ENCODE data around the gene BAK1. TPM values are rescaled to one million over a fixed set of nuclear protein-coding genes. Genes with fewer than 3 reads are reported as not detected.

Gene BAK1
- total and polyA plus RNA-seq, 2 of the 13 experiments (the other 11 are each of a cell fraction or from before 2014, with no cell fraction given): 15.0 to 23.8 TPM

DNA sequence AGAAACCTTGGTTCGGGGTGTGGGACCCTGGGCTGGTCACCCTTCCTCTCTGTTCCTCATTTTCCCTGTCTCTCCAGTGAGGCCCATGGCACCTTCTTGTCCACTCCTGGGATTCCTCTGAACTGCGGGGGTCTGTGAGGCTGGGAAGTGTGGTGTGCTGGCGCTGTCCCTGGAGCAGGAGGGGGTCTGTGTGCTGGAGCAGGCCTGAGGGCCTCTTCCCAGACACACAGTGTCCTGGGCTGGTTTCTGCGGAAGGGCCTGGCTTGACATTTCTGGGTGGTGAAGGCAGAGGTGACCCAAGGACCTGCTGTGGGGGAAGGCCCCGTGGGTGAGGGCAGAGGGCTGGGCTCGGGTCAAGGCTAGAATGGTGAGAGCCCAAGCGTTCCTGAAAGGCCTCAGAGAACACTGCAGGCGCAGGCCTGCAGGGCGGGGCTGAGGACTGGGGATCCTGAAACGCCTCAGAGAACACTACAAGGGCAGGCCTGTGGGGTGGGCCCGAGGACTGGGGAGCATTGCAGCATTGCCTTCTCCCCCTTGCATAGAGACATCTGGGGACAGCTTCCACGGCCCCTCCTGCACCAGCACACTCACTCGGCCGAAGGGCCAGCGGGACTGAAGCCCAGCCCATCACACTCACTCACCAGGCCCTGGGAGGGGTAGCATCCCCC is 10.6 kb upstream of the BAK1 start (continued):
- TF ChIP-seq, protein P1, sequence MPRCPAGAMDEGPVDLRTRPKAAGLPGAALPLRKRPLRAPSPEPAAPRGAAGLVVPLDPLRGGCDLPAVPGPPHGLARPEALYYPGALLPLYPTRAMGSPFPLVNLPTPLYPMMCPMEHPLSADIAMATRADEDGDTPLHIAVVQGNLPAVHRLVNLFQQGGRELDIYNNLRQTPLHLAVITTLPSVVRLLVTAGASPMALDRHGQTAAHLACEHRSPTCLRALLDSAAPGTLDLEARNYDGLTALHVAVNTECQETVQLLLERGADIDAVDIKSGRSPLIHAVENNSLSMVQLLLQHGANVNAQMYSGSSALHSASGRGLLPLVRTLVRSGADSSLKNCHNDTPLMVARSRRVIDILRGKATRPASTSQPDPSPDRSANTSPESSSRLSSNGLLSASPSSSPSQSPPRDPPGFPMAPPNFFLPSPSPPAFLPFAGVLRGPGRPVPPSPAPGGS (CRISPR knock-in tag; IDR thresholded peaks at IDR 0.05): peak; percentile 50; the same call in 1 of the 2 replicates
- TF ChIP-seq DMAP1 (CRISPR knock-in tag; IDR thresholded peaks at IDR 0.05) (0 out of 2 replicates have a peak, but pooled peaks have one; percentile 56), SMC3 (IDR thresholded peaks at IDR 0.05; ENCODE audit: low read length) (no peak), ZKSCAN1 (IDR thresholded peaks at IDR 0.05; ENCODE audit: low read length) (no peak), ZBTB21 (CRISPR knock-in tag; IDR thresholded peaks at IDR 0.05) (no peak), ELF1 (CRISPR knock-in tag; IDR thresholded peaks at IDR 0.05) (no peak), ZNF274 (CRISPR knock-in tag; IDR thresholded peaks at IDR 0.05) (0 out of 2 replicates have a peak, but pooled peaks have one; percentile 2), SETDB1 (CRISPR knock-in tag; IDR thresholded peaks at IDR 0.05; ENCODE audit: borderline replicate concordance) (no peak), GATAD2A (CRISPR knock-in tag; IDR thresholded peaks at IDR 0.05) (0 out of 2 replicates have a peak, but pooled peaks have one; percentile 8), MBD4 (IDR thresholded peaks at IDR 0.05; ENCODE audit: borderline replicate concordance, low read length) (no peak), ZNF12 (CRISPR knock-in tag; IDR thresholded peaks at IDR 0.05) (peak; percentile 58; the same call in 1 of the 2 replicates), FOXA1 (IDR thresholded peaks at IDR 0.05) (no peak), FOXA1 (CRISPR knock-in tag; IDR thresholded peaks at IDR 0.05) (0 out of 2 replicates have a peak, but pooled peaks have one; percentile 13), ASH2L (IDR thresholded peaks at IDR 0.05; ENCODE audit: insufficient read length, low read depth, low read length) (peak; percentile 59), ZNF598 (CRISPR knock-in tag; IDR thresholded peaks at IDR 0.05; ENCODE audit: borderline replicate concordance) (0 out of 2 replicates have a peak, but pooled peaks have one; percentile 21), FOSL1 (CRISPR knock-in tag; IDR thresholded peaks at IDR 0.05; ENCODE audit: borderline replicate concordance) (no peak), POLR2AphosphoS5 (IDR thresholded peaks at IDR 0.05; ENCODE audit: low read depth, low read length) (no peak), ZNF572 (CRISPR knock-in tag; IDR thresholded peaks at IDR 0.05) (peak; percentile 78; the same call in 1 of the 2 replicates), HNRNPL (IDR thresholded peaks at IDR 0.05; ENCODE audit: low read depth, low read length) (peak; percentile 74; the same call in 1 of the 2 replicates)
- TF ChIP-seq, protein P2, sequence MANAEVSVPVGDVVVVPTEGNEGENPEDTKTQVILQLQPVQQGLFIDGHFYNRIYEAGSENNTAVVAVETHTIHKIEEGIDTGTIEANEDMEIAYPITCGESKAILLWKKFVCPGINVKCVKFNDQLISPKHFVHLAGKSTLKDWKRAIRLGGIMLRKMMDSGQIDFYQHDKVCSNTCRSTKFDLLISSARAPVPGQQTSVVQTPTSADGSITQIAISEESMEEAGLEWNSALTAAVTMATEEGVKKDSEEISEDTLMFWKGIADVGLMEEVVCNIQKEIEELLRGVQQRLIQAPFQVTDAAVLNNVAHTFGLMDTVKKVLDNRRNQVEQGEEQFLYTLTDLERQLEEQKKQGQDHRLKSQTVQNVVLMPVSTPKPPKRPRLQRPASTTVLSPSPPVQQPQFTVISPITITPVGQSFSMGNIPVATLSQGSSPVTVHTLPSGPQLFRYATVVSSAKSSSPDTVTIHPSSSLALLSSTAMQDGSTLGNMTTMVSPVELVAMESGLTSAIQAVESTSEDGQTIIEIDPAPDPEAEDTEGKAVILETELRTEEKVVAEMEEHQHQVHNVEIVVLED (CRISPR knock-in tag; IDR thresholded peaks at IDR 0.05; ENCODE audit: borderline replicate concordance): 0 out of 2 replicates have a peak, but pooled peaks have one; percentile 6
- TF ChIP-seq, protein P3, sequence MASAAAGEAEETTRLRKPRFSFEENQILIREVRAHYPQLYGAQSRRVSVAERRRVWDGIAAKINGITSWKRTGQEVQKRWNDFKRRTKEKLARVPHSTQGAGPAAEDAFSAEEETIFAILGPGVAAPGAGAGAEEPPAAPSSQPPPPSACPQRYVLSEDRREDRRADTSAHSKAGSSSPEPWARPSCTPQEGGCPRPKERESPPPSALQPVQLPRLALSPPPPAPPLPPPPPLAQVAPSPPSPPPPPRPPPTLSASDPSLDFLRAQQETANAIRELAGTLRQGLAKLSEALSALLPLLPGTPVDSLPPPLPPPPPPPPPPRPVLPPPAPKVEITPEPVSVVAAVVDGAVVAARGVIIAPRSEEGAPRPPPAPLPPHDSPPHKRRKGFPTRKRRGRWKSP (CRISPR knock-in tag; IDR thresholded peaks at IDR 0.05): 0 out of 2 replicates have a peak, but pooled peaks have one; percentile 10

Data from HepG2 (cell line).